Activated CD8-positive, alpha-beta memory T cell treated with anti-CD3 and anti-CD28 coated beads, Interleukin-2, amount 50 U/mL, for 4 hours (primary cell): Measurements from ENCODE around the gene SF3B2.
A peak's percentile ranks its signal among the peaks of the same experiment; 100 is the strongest.
"Not testable (repeated sequence)": the region's sequence is repeated elsewhere in the genome, so short reads cannot be mapped to it uniquely, and the experiment has no call there.

ENCODE experiments used
- DNase-seq: peaks from one replicate; pipeline ENCODE4 v3.0.0-alpha.2; 2020

Gene SF3B2

GRCh38 chr11:66080055-66080817 is 28.1 kb downstream of the SF3B2 start:
- peak; percentile 74 for DNase-seq

DNA sequence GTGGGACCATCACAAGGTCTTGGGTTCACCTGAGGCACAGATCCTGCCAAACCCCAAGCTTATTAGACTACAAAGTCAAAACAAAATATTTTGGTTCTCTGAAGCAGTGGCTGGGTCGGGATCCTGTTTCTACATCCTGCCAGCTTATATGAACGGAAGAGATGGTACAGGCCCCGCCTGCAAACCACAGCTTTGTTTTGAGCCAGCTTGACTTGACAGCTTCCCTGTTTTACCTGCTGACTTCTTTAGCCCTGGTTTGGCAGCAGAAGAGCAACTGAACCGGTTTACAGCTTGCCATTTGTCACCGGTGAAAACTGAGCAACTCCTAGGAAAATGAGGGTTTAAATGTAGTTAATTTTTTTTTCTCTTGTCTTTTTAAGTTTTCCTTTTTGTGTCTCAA is 29.3 kb downstream of the SF3B2 start:
- peak; percentile 65 for DNase-seq

GRCh38 chr11:66082946-66083698 is 31.0 kb downstream of the SF3B2 start:
- DNase-seq: no peak

DNA sequence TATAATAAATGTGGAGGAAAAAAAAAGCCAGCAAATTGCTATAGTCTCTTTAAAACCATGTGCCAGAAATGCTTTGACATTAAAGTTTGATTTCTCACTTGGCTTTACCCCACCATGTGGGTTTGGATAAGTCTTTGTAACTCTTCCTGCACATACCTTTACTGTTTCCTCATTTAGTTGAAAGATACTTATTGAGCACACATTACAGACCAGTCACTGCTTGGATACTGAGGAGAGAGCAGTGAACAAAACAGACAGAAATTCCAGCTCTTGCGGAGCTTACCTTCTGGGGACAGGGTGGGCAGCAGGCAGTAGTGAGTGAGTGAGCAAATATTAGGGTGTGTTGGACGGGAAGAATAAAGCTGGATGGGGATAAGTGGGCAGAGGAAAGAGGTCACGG is 31.6 kb downstream of the SF3B2 start:
- DNase-seq: no peak

- no peak for DNase-seq
Observed at GRCh38 chr11:66084821-66085475, 32.8 kb downstream of the SF3B2 start.

- no peak for DNase-seq
Observed at GRCh38 chr11:66087148-66087908, 35.2 kb downstream of the SF3B2 start.

- no peak for DNase-seq
Observed at GRCh38 chr11:66089067-66089466, 36.9 kb downstream of the SF3B2 start.

GRCh38 chr11:66090288-66090687 is 38.1 kb downstream of the SF3B2 start:
- no peak for DNase-seq

DNA sequence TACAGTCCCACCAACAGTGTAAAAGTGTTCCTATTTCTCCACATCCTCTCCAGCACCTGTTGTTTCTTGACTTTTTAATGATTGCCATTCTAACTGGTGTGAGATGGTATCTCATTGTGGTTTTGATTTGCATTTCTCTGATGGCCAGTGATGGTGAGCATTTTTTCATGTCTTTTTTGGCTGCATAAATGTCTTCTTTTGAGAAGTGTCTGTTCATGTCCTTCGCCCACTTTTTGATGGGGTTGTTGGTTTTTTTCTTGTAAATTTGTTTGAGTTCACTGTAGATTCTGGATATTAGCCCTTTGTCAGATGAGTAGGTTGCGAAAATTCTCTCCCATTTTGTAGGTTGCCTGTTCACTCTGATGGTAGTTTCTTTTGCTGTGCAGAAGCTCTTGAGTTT is 40.0 kb downstream of the SF3B2 start:
- DNase-seq: not testable (repeated sequence)

DNA sequence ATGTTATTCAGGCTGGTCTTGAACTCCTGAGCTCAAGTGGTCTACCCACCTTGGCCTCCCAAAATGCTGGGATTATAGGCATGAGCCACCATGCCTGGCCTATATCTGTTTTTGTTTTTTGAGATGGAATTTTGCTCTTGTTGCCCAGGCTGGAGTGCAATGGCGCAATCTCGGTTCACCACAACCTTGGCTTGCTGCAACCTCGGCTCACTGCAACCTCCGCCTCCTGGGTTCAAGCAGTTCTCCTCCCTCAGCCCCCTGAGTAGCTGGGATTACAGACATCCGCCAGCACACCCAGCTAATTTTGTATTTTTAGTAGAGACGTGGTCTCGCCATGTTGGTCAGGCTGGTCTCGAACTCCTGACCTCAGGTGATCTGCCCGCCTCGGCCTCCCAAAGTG is 47.6 kb downstream of the SF3B2 start:
- DNase-seq: not testable (repeated sequence)

GRCh38 chr11:66100272-66101065 is 48.3 kb downstream of the SF3B2 start:
- DNase-seq: peak; percentile 48

- no peak for DNase-seq
Observed at GRCh38 chr11:66101066-66101464, 48.9 kb downstream of the SF3B2 start.

- no peak for DNase-seq
Observed at GRCh38 chr11:66104057-66104638, 52.0 kb downstream of the SF3B2 start.

GRCh38 chr11:66106786-66107599 is 54.8 kb downstream of the SF3B2 start:
- no peak for DNase-seq

- DNase-seq: no peak
Observed at GRCh38 chr11:66107600-66108510, 55.7 kb downstream of the SF3B2 start.

DNA sequence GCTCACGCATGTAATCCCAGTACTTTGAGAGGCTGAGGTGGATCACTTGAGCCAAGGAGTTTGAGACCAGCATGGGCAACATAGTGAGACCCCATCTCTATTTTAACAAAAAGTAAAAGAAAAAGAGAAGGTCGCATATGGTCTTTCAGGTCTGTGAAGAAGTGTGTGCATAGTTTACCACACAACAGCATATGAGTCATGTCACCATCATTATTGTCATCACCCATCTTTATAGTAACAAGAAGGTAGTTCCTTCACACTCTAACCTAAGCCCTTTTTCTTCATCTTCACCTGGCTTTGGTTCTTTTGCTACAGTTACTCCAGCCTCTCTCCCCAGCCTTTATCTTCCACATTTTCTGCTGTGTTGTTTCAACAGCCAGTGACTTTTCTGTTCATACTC is 57.1 kb downstream of the SF3B2 start:
- DNase-seq: no peak

DNA sequence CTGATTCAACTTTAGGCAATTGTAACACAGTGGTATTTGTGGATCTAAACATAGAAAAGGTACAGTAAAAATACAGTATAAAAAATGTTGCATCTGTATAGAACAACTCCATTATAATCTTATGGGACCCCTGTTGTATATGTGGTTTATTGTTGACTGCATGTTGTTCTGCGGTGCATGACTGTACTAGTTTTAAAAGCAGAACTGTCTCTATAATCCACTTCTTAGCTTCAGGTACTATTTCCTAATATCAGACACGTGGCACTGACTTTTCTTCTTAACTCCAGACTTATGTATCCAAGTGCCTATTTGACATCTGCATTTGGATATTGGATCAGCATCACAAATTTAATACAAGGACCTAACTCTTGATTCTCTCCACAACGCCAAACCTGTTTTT is 59.0 kb downstream of the SF3B2 start:
- no peak for DNase-seq

DNA sequence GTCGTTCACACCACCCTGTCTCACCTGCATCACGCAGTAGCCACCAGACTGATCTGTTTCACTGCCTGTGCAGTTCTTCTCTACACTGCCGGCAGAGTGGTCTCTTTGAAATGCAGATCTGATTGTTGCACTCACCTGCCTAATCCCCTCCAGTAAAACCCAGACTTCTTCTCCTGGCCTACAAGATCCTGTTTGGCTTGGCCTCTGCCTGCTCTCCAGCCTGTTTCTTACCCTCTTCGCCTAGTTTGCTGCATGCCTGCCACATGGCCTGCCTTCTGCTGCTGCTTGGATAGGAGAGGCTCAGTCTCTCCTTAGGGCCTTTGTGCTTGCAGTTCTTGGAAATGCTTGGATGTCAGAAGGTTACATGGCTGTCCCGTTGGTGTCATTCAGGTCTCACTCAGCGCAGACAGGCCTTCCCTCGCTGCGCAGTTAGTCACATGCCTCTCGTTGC is 59.9 kb downstream of the SF3B2 start:
- DNase-seq: no peak

- DNase-seq: no peak
Observed at GRCh38 chr11:66112601-66113499, 60.7 kb downstream of the SF3B2 start.
